ENCODE data around the gene TM4SF18. TPM values are rescaled to one million over a fixed set of nuclear protein-coding genes. Genes with fewer than 3 reads are reported as not detected.

Gene TM4SF18
- total RNA-seq, 1 donor from 2014 or later = 15.8 TPM

DNA sequence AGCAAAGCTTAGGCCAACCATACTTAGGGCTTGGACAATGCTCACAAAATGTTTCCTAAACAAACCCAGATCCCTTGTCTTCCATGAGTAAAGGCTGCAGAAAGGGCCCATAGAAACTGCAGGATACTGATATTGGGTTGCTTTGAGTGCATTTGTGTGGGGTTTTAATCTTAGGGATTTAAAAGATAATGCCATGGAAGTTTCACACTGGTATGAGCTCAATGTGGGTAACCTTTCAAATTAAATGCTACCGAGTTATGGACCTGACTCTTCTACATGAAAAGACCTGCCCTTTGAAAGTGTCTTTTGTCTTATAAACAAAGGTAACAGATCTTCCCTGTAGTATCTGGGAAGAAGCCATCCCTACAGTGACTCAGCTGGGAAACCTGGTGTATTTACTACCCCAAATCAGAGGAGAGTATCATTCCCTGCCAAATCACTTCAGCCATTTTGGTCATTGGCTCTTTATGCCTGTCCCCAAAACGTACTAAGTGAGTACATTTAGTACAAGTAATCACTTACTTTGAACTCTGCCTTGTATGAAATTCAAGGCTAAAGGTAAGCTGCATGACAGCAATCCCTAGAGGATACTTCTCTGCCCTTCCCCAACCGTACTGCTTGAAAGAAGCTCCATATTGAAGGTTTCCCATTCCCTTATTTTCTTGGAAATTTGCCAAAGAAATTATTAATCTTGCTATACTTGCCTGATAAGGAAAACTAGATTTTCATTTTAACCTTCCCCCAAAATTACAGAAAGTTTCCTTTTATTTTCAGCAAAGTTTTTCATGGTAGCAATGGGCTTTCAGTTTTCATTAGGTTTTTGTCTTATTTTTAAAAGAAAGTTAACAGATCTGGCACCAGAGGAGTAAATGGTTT lies 36.8 kb upstream of the TM4SF18 start:
- ATAC-seq (no peak), DNase-seq (ENCODE audit: missing footprints) (no peak)
- intact Hi-C loops (cut with DNase I) = no loop called here

GRCh38 chr3:149368674-149369497 lies 35.5 kb upstream of the TM4SF18 start:
- intact Hi-C loops (cut with DNase I) = no loop called here
- DNase-seq (ENCODE audit: missing footprints) = no peak
- ATAC-seq = no peak

GRCh38 chr3:149368201-149368673 lies 34.8 kb upstream of the TM4SF18 start:
- ATAC-seq = no peak

GRCh38 chr3:149366941-149367840 lies 33.8 kb upstream of the TM4SF18 start:
- no peak for ATAC-seq
- no peak for DNase-seq (ENCODE audit: missing footprints)
- intact Hi-C loops (cut with DNase I) = no loop called here

More at GRCh38 chr3:149368201-149368673, 34.8 kb upstream of the TM4SF18 start:
- no peak for DNase-seq (ENCODE audit: missing footprints)
- intact Hi-C loops (cut with DNase I) = no loop called here

GRCh38 chr3:149366031-149366430 lies 32.6 kb upstream of the TM4SF18 start:
- DNase-seq (ENCODE audit: missing footprints) (no peak), ATAC-seq (no peak)
- intact Hi-C loops (cut with DNase I) = no loop called here

GRCh38 chr3:149364624-149365023 lies 31.2 kb upstream of the TM4SF18 start:
- intact Hi-C loops (cut with DNase I) = no loop called here
- no peak for ATAC-seq

GRCh38 chr3:149363053-149363452 lies 29.6 kb upstream of the TM4SF18 start:
- ATAC-seq (no peak), DNase-seq (ENCODE audit: missing footprints) (no peak)
- intact Hi-C loops (cut with DNase I) = no loop called here

More at GRCh38 chr3:149364624-149365023, 31.2 kb upstream of the TM4SF18 start:
- no peak for DNase-seq (ENCODE audit: missing footprints)

DNA sequence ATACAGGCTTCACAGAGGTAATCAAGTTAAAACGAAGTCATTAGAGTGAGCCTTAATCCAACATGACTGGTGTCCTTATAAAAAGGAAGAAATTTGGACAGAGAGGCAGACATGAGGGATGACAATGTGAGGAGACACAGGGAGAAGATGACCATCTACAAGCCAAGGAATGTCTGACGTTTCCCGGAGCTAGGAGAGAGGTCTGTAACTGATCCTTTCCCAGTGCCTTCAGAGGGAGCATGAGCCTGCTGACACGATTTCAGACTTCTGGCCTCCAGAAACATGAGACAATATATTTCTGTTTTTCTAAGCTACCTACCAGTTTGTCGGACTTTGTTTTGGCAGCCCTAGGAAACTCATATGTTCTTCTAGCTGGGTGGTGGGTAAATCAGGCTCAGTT lies 28.9 kb upstream of the TM4SF18 start:
- ATAC-seq = no peak
- no peak for DNase-seq (ENCODE audit: missing footprints)
- intact Hi-C loops (cut with DNase I) = no loop called here

GRCh38 chr3:149356630-149357029 lies 23.2 kb upstream of the TM4SF18 start:
- DNase-seq (ENCODE audit: missing footprints) (no peak), ATAC-seq (peak; percentile 14)
- intact Hi-C loops (cut with DNase I) = no loop called here

- intact Hi-C loops (cut with DNase I) = no loop called here
- peak; percentile 14 for DNase-seq (ENCODE audit: missing footprints)
- peak; percentile 69 for ATAC-seq
Measured at GRCh38 chr3:149356044-149356592, 22.7 kb upstream of the TM4SF18 start.

GRCh38 chr3:149353581-149354184 lies 20.2 kb upstream of the TM4SF18 start:
- no peak for DNase-seq (ENCODE audit: missing footprints)
- intact Hi-C loops (cut with DNase I) = loop anchor here (5.0 kb wide), 1 partner anchor 39 kb away; no protein-coding TSS in a partner anchor
- ATAC-seq = no peak

DNA sequence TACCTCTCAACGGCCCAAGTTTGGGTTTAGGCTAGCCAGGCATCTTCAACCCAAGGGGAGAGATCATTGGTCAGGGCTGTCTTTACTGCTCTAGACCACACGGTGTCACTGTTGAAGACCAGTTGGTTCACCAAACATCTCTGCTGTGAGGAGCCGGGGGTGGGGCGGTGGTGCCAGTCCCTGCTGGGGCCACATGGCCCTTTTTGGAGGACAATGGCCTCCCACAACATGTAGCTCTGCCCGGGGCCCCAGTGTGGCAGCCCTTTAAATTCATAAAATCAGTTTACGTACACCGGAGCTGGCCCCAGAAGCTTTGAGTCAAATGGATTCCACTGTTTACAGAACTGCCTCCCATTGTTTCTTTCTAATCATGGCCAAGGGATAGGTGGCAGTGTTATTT lies 19.1 kb upstream of the TM4SF18 start:
- intact Hi-C loops (cut with DNase I) = loop anchor here (1.0 to 5.0 kb wide), 2 partner anchors 40 to 128 kb away; no protein-coding TSS in a partner anchor
- ATAC-seq (peak; percentile 67), DNase-seq (ENCODE audit: missing footprints) (peak; percentile 74)

GRCh38 chr3:149343951-149344350 lies 10.5 kb upstream of the TM4SF18 start:
- intact Hi-C loops (cut with DNase I) = loop anchor here (5.0 kb wide), 1 partner anchor 33 kb away; the partner anchor contains the start of gene TM4SF1
- DNase-seq (ENCODE audit: missing footprints) (no peak), ATAC-seq (no peak)

DNA sequence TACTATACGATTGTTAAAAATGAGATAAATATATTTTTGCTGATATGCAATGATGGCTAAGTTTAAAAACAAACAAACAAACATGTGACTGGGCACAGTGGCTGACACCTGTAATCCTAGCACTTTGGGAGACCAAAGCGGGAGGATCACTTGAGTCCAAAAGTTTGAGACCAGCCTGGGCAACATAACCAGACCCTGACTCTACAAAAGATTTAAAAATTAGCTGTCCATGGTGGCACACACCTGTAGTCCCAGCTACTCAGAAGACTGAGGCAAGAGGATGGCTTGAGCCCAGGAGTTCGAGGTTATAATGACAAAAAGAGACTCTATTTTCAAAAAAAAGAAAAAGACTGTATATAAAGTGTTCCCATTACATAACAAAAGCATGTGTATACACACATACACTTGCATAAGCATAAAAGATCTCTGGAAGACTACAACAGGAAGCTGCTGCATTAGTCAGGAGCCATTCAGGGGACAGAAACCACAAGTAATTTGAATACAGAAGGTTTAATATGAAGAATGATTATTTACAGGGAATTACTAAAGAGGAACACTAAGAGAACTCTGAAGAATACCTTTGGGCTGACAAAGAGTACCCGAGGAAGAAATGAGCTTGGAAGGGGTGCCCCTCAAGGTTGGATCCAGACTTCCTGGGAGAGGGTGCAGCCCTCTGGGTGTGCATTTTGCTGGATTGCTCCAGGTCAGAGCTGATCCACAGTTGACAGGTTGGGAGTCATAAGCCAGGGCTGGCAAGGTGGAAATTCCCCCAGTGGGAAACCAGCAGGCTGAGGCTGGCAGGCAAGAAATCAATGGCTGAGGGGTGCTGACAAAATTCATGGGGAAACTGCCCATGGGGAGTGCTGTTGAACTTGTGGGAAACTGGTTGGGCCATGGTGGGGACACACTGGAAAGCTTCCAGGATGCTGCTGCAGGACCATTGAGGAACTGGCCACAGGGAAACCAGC lies 9.3 kb upstream of the TM4SF18 start:
- DNase-seq (ENCODE audit: missing footprints) (no peak), ATAC-seq (no peak)
- intact Hi-C loops (cut with DNase I) = loop anchor here (5.0 kb wide), 1 partner anchor 35 kb away; the partner anchor contains the start of gene TM4SF1

GRCh38 chr3:149340310-149340933 lies 7.0 kb upstream of the TM4SF18 start:
- ATAC-seq (peak; percentile 20), DNase-seq (ENCODE audit: missing footprints) (no peak)
- intact Hi-C loops (cut with DNase I) = loop anchor here (5.0 kb wide), 1 partner anchor 37 kb away; the partner anchor contains the start of gene TM4SF1

GRCh38 chr3:149339931-149340309 lies 6.5 kb upstream of the TM4SF18 start:
- intact Hi-C loops (cut with DNase I) = loop anchor here (5.0 kb wide), 1 partner anchor 37 kb away; the partner anchor contains the start of gene TM4SF1
- DNase-seq (ENCODE audit: missing footprints) (peak; percentile 81), ATAC-seq (peak; percentile 90)

Measured in Right ventricle myocardium inferior (tissue), 1 donor.